Measurements from ENCODE around the gene HS3ST5. TPM values are rescaled to one million over a fixed set of nuclear protein-coding genes. Genes with fewer than 3 reads are reported as not detected.

Gene HS3ST5
- total RNA-seq, 2 donors from 2014 or later, result 0.31 to 2.0 TPM

GRCh38 chr6:114382406-114382805 lies 39.6 kb upstream of the HS3ST5 start:
- TF ChIP-seq CTCF (conservative IDR thresholded peaks at IDR 0.05), result no peak
- Histone ChIP-seq H3K27ac (ENCODE audit: low read depth, low read length) (no peak overlapping the region), H3K4me3 (ENCODE audit: low read length) (no peak overlapping the region), H3K9me3 (ENCODE audit: control insufficient read depth, low read length) (no peaks in the 10 kb centered on the region), H3K9ac (ENCODE audit: extremely low read depth, low read length, poor library complexity, severe bottlenecking) (no peak overlapping the region), H3K4me1 (ENCODE audit: control insufficient read depth, insufficient read depth, low read length) (no peaks in the 10 kb centered on the region), H3K36me3 (ENCODE audit: control insufficient read depth, insufficient read depth, low read length) (no peaks in the 10 kb centered on the region), H3K27me3 (ENCODE audit: control insufficient read depth, insufficient read depth, low read length, poor library complexity, severe bottlenecking) (no peaks in the 10 kb centered on the region)
- Mint-ChIP-seq H3K27ac (no peak overlapping the region), H3K9me3 (no peaks in the 10 kb centered on the region), H3K4me3 (no peak overlapping the region), H3K27me3 (ENCODE audit: insufficient read depth) (no peaks in the 10 kb centered on the region), H3K36me3 (ENCODE audit: low read depth) (no peaks in the 10 kb centered on the region), H3K4me1 (peaks cover 29% of the 10 kb centered on the region)
- WGBS, 2 experiments (ENCODE audit: insufficient coverage in 1 of 2, insufficient read length in 1 of 2), result 100% methylated on average over 1 of the region's 1 CpG; no CpG with 5 or more reads in 1 of the 2 experiments
- DNase-seq, result no peak

- H3K27me3 Mint-ChIP-seq (ENCODE audit: insufficient read depth), result no peaks in the 10 kb centered on the region
- Histone ChIP-seq H3K4me1 (ENCODE audit: control insufficient read depth, insufficient read depth, low read length) (no peaks in the 10 kb centered on the region), H3K9ac (ENCODE audit: extremely low read depth, low read length, poor library complexity, severe bottlenecking) (no peak overlapping the region), H3K27ac (ENCODE audit: low read depth, low read length) (no peak overlapping the region), H3K36me3 (ENCODE audit: control insufficient read depth, insufficient read depth, low read length) (no peaks in the 10 kb centered on the region), H3K27me3 (ENCODE audit: control insufficient read depth, insufficient read depth, low read length, poor library complexity, severe bottlenecking) (no peaks in the 10 kb centered on the region), H3K9me3 (ENCODE audit: control insufficient read depth, low read length) (no peaks in the 10 kb centered on the region), H3K4me3 (ENCODE audit: low read length) (no peak overlapping the region)
- no peak overlapping the region for H3K4me3 Mint-ChIP-seq
- peaks cover 25% of the 10 kb centered on the region for H3K4me1 Mint-ChIP-seq
- DNase-seq, result no peak
- 94 to 100% methylated on average over 3 of the region's 3 CpGs for WGBS, 2 experiments (ENCODE audit: insufficient coverage in 1 of 2, insufficient read length in 1 of 2)
- no peak overlapping the region for H3K27ac Mint-ChIP-seq
- no peak for TF ChIP-seq CTCF (conservative IDR thresholded peaks at IDR 0.05)
- H3K9me3 Mint-ChIP-seq, result no peaks in the 10 kb centered on the region
- no peaks in the 10 kb centered on the region for H3K36me3 Mint-ChIP-seq (ENCODE audit: low read depth)
Measured at GRCh38 chr6:114377881-114378280, 35.1 kb upstream of the HS3ST5 start.

- Histone ChIP-seq H3K36me3 (ENCODE audit: control insufficient read depth, insufficient read depth, low read length) (no peaks in the 10 kb centered on the region), H3K4me1 (ENCODE audit: control insufficient read depth, insufficient read depth, low read length) (no peaks in the 10 kb centered on the region), H3K9me3 (ENCODE audit: control insufficient read depth, low read length) (no peaks in the 10 kb centered on the region), H3K4me3 (ENCODE audit: low read length) (no peak overlapping the region), H3K9ac (ENCODE audit: extremely low read depth, low read length, poor library complexity, severe bottlenecking) (no peak overlapping the region), H3K27ac (ENCODE audit: low read depth, low read length) (no peak overlapping the region), H3K27me3 (ENCODE audit: control insufficient read depth, insufficient read depth, low read length, poor library complexity, severe bottlenecking) (no peaks in the 10 kb centered on the region)
- Mint-ChIP-seq H3K4me1 (peaks cover 29% of the 10 kb centered on the region), H3K27me3 (ENCODE audit: insufficient read depth) (no peaks in the 10 kb centered on the region), H3K4me3 (no peak overlapping the region), H3K27ac (peak overlapping the region; percentile 53), H3K9me3 (no peaks in the 10 kb centered on the region), H3K36me3 (ENCODE audit: low read depth) (no peaks in the 10 kb centered on the region)
- 37 to 60% methylated on average over 1 to 2 of the region's 2 CpGs for WGBS, 2 experiments (ENCODE audit: insufficient coverage in 1 of 2, insufficient read length in 1 of 2)
- no peak for TF ChIP-seq CTCF (conservative IDR thresholded peaks at IDR 0.05)
- DNase-seq, result no peak
Measured at GRCh38 chr6:114376611-114377175, 33.9 kb upstream of the HS3ST5 start.

All from endodermal cell (in vitro differentiated cells).